ENCODE data around the gene TCF12.

The TCF12 gene

GRCh38 chr15:56965231-56966013 lies 47.0 kb downstream of the TCF12 start:
- DNase-seq (ENCODE audit: low spot score), result no peak
- H3K36me3 Mint-ChIP-seq (ENCODE audit: low read depth), result peaks cover 3% of the 10 kb centered on the region
- H3K4me1 Mint-ChIP-seq (ENCODE audit: low read depth), result peaks cover 24% of the 10 kb centered on the region
- H3K9me3 Mint-ChIP-seq, result no peaks in the 10 kb centered on the region
- peaks cover 13% of the 10 kb centered on the region for H3K27me3 Mint-ChIP-seq (ENCODE audit: low read depth)
- H3K4me3 Mint-ChIP-seq, result no peak overlapping the region
- no peak overlapping the region for H3K27ac Mint-ChIP-seq

GRCh38 chr15:56967336-56967735 lies 48.9 kb downstream of the TCF12 start:
- Mint-ChIP-seq H3K36me3 (ENCODE audit: low read depth) (peaks cover 1% of the 10 kb centered on the region), H3K4me3 (no peak overlapping the region), H3K27ac (no peak overlapping the region), H3K4me1 (ENCODE audit: low read depth) (peaks cover 25% of the 10 kb centered on the region), H3K27me3 (ENCODE audit: low read depth) (peaks cover 11% of the 10 kb centered on the region), H3K9me3 (no peaks in the 10 kb centered on the region)
- DNase-seq (ENCODE audit: low spot score), result no peak

GRCh38 chr15:56968256-56968655 lies 49.8 kb downstream of the TCF12 start:
- Mint-ChIP-seq H3K4me1 (ENCODE audit: low read depth) (peaks cover 24% of the 10 kb centered on the region), H3K4me3 (no peak overlapping the region), H3K27me3 (ENCODE audit: low read depth) (peaks cover 9% of the 10 kb centered on the region), H3K27ac (no peak overlapping the region), H3K36me3 (ENCODE audit: low read depth) (no peaks in the 10 kb centered on the region), H3K9me3 (no peaks in the 10 kb centered on the region)
- DNase-seq (ENCODE audit: low spot score), result no peak

GRCh38 chr15:56968821-56969220 lies 50.4 kb downstream of the TCF12 start:
- Mint-ChIP-seq H3K27me3 (ENCODE audit: low read depth) (peaks cover 4% of the 10 kb centered on the region), H3K9me3 (no peaks in the 10 kb centered on the region), H3K4me1 (ENCODE audit: low read depth) (peaks cover 23% of the 10 kb centered on the region), H3K4me3 (no peak overlapping the region), H3K27ac (no peak overlapping the region), H3K36me3 (ENCODE audit: low read depth) (no peaks in the 10 kb centered on the region)
- DNase-seq (ENCODE audit: low spot score), result no peak

GRCh38 chr15:56969265-56969895 lies 50.9 kb downstream of the TCF12 start:
- Mint-ChIP-seq H3K27ac (no peak overlapping the region), H3K27me3 (ENCODE audit: low read depth) (peaks cover 2% of the 10 kb centered on the region), H3K4me3 (no peak overlapping the region), H3K9me3 (no peaks in the 10 kb centered on the region), H3K36me3 (ENCODE audit: low read depth) (no peaks in the 10 kb centered on the region), H3K4me1 (ENCODE audit: low read depth) (peaks cover 24% of the 10 kb centered on the region)
- DNase-seq (ENCODE audit: low spot score), result no peak

GRCh38 chr15:56971571-56971970 lies 53.1 kb downstream of the TCF12 start:
- Mint-ChIP-seq H3K27ac (no peak overlapping the region), H3K9me3 (no peaks in the 10 kb centered on the region), H3K4me3 (no peak overlapping the region), H3K36me3 (ENCODE audit: low read depth) (no peaks in the 10 kb centered on the region), H3K4me1 (ENCODE audit: low read depth) (peaks cover 22% of the 10 kb centered on the region), H3K27me3 (ENCODE audit: low read depth) (no peaks in the 10 kb centered on the region)
- DNase-seq (ENCODE audit: low spot score), result no peak

- Mint-ChIP-seq H3K36me3 (ENCODE audit: low read depth) (no peaks in the 10 kb centered on the region), H3K4me1 (ENCODE audit: low read depth) (peaks cover 22% of the 10 kb centered on the region), H3K27ac (no peak overlapping the region), H3K4me3 (no peak overlapping the region), H3K27me3 (ENCODE audit: low read depth) (no peaks in the 10 kb centered on the region), H3K9me3 (no peaks in the 10 kb centered on the region)
- no peak for DNase-seq (ENCODE audit: low spot score)
These were observed 53.6 kb downstream of the TCF12 start for GRCh38 chr15:56972016-56972415.

GRCh38 chr15:56972426-56972825 lies 54.0 kb downstream of the TCF12 start:
- Mint-ChIP-seq H3K36me3 (ENCODE audit: low read depth) (no peaks in the 10 kb centered on the region), H3K27me3 (ENCODE audit: low read depth) (no peaks in the 10 kb centered on the region), H3K4me1 (ENCODE audit: low read depth) (peaks cover 19% of the 10 kb centered on the region), H3K4me3 (no peak overlapping the region), H3K9me3 (no peaks in the 10 kb centered on the region), H3K27ac (no peak overlapping the region)
- no peak for DNase-seq (ENCODE audit: low spot score)

- H3K36me3 Mint-ChIP-seq (ENCODE audit: low read depth), result no peaks in the 10 kb centered on the region
- H3K27me3 Mint-ChIP-seq (ENCODE audit: low read depth), result no peaks in the 10 kb centered on the region
- no peak for DNase-seq (ENCODE audit: low spot score)
- no peak overlapping the region for H3K27ac Mint-ChIP-seq
- no peak overlapping the region for H3K4me3 Mint-ChIP-seq
- H3K9me3 Mint-ChIP-seq, result no peaks in the 10 kb centered on the region
- peaks cover 18% of the 10 kb centered on the region for H3K4me1 Mint-ChIP-seq (ENCODE audit: low read depth)
These were observed 55.0 kb downstream of the TCF12 start for GRCh38 chr15:56973463-56973862.

GRCh38 chr15:56977232-56977631 lies 58.8 kb downstream of the TCF12 start:
- Mint-ChIP-seq H3K27ac (no peak overlapping the region), H3K27me3 (ENCODE audit: low read depth) (no peaks in the 10 kb centered on the region), H3K36me3 (ENCODE audit: low read depth) (no peaks in the 10 kb centered on the region), H3K4me3 (no peak overlapping the region), H3K4me1 (ENCODE audit: low read depth) (peaks cover 20% of the 10 kb centered on the region), H3K9me3 (no peaks in the 10 kb centered on the region)
- no peak for DNase-seq (ENCODE audit: low spot score)

- Mint-ChIP-seq H3K27me3 (ENCODE audit: low read depth) (no peaks in the 10 kb centered on the region), H3K9me3 (no peaks in the 10 kb centered on the region), H3K36me3 (ENCODE audit: low read depth) (no peaks in the 10 kb centered on the region), H3K27ac (no peak overlapping the region), H3K4me3 (no peak overlapping the region), H3K4me1 (ENCODE audit: low read depth) (peaks cover 18% of the 10 kb centered on the region)
- no peak for DNase-seq (ENCODE audit: low spot score)
These were observed 60.6 kb downstream of the TCF12 start for GRCh38 chr15:56978898-56979662.

- Mint-ChIP-seq H3K4me1 (ENCODE audit: low read depth) (peaks cover 28% of the 10 kb centered on the region), H3K27ac (no peak overlapping the region), H3K4me3 (no peak overlapping the region), H3K27me3 (ENCODE audit: low read depth) (no peaks in the 10 kb centered on the region), H3K36me3 (ENCODE audit: low read depth) (peaks cover 4% of the 10 kb centered on the region), H3K9me3 (no peaks in the 10 kb centered on the region)
- DNase-seq (ENCODE audit: low spot score), result no peak
These were observed 62.0 kb downstream of the TCF12 start for GRCh38 chr15:56980473-56980872.

- no peaks in the 10 kb centered on the region for H3K9me3 Mint-ChIP-seq
- no peak overlapping the region for H3K4me3 Mint-ChIP-seq
- DNase-seq (ENCODE audit: low spot score), result no peak
- H3K36me3 Mint-ChIP-seq (ENCODE audit: low read depth), result peaks cover 4% of the 10 kb centered on the region
- no peaks in the 10 kb centered on the region for H3K27me3 Mint-ChIP-seq (ENCODE audit: low read depth)
- no peak overlapping the region for H3K27ac Mint-ChIP-seq
- H3K4me1 Mint-ChIP-seq (ENCODE audit: low read depth), result peaks cover 29% of the 10 kb centered on the region
These were observed 62.7 kb downstream of the TCF12 start for GRCh38 chr15:56981160-56981559.

- Mint-ChIP-seq H3K4me3 (no peak overlapping the region), H3K27ac (no peak overlapping the region), H3K27me3 (ENCODE audit: low read depth) (no peaks in the 10 kb centered on the region), H3K36me3 (ENCODE audit: low read depth) (peaks cover 4% of the 10 kb centered on the region), H3K9me3 (no peaks in the 10 kb centered on the region), H3K4me1 (ENCODE audit: low read depth) (peaks cover 29% of the 10 kb centered on the region)
- no peak for DNase-seq (ENCODE audit: low spot score)
These were observed 64.5 kb downstream of the TCF12 start for GRCh38 chr15:56982987-56983386.

Data from T-helper 2 cell treated with Interferon-gamma antibody and Interleukin-4, amounts not matched to agents 5 μg/mL and 100 μg/mL, for 36 hours (primary cell).